GM12864 (cell line): Measurements from ENCODE around the gene ARHGAP45.

ENCODE experiments used
- DNase-seq: peaks from one replicate; pipeline ENCODE4 v3.0.0-alpha.2; 2011; ENCODE audit warnings: low read depth
- H3K4me3 ChIP-seq: 2 replicates; pipeline ENCODE4 v1.5.1; 2011; ENCODE audit warnings: mild to moderate bottlenecking, low read depth, low read length, control low read depth
- TF ChIP-seq, protein P1 (sequence below): IDR thresholded peaks from 2 replicates; pipeline ENCODE4 v1.5.1; 2011; ENCODE audit warnings: low read depth, mild to moderate bottlenecking, moderate library complexity, low read length, control low read depth, inconsistent platforms; ENCODE audit errors: missing control alignments

The ARHGAP45 gene

GRCh38 chr19:1115646-1116420 is 48.9 kb downstream of the ARHGAP45 start:
- TF ChIP-seq, protein P1, sequence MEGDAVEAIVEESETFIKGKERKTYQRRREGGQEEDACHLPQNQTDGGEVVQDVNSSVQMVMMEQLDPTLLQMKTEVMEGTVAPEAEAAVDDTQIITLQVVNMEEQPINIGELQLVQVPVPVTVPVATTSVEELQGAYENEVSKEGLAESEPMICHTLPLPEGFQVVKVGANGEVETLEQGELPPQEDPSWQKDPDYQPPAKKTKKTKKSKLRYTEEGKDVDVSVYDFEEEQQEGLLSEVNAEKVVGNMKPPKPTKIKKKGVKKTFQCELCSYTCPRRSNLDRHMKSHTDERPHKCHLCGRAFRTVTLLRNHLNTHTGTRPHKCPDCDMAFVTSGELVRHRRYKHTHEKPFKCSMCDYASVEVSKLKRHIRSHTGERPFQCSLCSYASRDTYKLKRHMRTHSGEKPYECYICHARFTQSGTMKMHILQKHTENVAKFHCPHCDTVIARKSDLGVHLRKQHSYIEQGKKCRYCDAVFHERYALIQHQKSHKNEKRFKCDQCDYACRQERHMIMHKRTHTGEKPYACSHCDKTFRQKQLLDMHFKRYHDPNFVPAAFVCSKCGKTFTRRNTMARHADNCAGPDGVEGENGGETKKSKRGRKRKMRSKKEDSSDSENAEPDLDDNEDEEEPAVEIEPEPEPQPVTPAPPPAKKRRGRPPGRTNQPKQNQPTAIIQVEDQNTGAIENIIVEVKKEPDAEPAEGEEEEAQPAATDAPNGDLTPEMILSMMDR, result no peak
- H3K4me3 ChIP-seq, result no peak overlapping the region
- no peak for DNase-seq

- TF ChIP-seq, protein P1, result no peak
Measured at GRCh38 chr19:1116726-1117581, 50.0 kb downstream of the ARHGAP45 start.

GRCh38 chr19:1117654-1118053 is 50.7 kb downstream of the ARHGAP45 start:
- DNase-seq, result no peak
- TF ChIP-seq, protein P1, result no peak
- no peak overlapping the region for H3K4me3 ChIP-seq

More at GRCh38 chr19:1116726-1117581, 50.0 kb downstream of the ARHGAP45 start:
- no peak overlapping the region for H3K4me3 ChIP-seq
- DNase-seq, result no peak

DNA sequence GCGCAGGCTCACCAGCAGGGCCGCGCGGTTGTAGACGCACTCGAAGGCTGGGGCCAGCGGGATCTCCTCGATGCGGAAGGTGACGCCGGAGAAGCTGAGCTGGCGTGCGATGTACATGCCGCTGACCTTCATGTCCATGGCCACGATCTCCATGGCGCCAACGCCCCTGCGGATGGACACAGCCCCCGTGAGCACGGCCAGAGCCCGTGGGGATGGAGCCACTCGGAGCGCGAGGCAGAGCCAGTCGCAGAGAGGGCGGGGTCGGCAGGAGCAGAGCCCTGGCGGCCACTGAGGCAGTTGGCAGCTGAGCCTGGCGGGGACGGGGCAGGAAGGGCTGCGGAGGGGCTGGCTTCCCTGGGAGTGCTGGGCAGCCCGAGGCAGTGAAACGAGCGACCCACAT is 52.0 kb downstream of the ARHGAP45 start:
- H3K4me3 ChIP-seq, result no peak overlapping the region
- TF ChIP-seq, protein P1, result no peak
- no peak for DNase-seq

GRCh38 chr19:1119475-1120217 is 52.7 kb downstream of the ARHGAP45 start:
- H3K4me3 ChIP-seq, result no peak overlapping the region
- DNase-seq, result no peak
- TF ChIP-seq, protein P1, result no peak

DNA sequence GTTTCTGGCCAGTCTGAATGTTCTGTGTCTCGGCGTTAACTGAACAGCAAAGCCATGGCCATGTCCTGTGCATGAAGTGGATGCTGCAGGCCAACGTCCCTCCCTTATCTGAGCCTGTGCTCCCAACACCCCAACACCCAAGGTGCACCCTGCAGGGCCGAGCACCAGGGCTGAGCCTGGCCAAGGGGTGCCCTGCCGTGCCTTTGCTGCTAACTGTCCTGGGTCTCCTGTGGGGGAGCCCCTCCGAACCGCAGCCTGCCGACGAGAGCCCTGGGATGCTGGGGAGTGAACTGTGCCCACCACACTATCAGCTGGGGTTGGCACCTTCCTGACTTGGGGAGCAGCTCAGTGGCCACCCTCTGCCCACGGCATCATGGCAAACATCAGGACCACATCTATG is 54.4 kb downstream of the ARHGAP45 start:
- DNase-seq, result no peak
- TF ChIP-seq, protein P1, result no peak

More for the DNA sequence above, 54.4 kb downstream of the ARHGAP45 start:
- H3K4me3 ChIP-seq, result no peak overlapping the region
